ENCODE data around the gene PKLR.
A peak's percentile ranks its signal among the peaks of the same experiment; 100 is the strongest.

PKLR gene

GRCh38 chr1:155260276-155260675 lies 41.0 kb downstream of the PKLR start:
- no peak for ATAC-seq (ENCODE audit: insufficient read depth, low read depth)
- H2AFZ ChIP-seq (ENCODE audit: low read depth, low read length) = no peak overlapping the region
- H3K79me2 ChIP-seq (ENCODE audit: insufficient read depth, low read length) = peaks cover 21% of the 10 kb centered on the region

DNA sequence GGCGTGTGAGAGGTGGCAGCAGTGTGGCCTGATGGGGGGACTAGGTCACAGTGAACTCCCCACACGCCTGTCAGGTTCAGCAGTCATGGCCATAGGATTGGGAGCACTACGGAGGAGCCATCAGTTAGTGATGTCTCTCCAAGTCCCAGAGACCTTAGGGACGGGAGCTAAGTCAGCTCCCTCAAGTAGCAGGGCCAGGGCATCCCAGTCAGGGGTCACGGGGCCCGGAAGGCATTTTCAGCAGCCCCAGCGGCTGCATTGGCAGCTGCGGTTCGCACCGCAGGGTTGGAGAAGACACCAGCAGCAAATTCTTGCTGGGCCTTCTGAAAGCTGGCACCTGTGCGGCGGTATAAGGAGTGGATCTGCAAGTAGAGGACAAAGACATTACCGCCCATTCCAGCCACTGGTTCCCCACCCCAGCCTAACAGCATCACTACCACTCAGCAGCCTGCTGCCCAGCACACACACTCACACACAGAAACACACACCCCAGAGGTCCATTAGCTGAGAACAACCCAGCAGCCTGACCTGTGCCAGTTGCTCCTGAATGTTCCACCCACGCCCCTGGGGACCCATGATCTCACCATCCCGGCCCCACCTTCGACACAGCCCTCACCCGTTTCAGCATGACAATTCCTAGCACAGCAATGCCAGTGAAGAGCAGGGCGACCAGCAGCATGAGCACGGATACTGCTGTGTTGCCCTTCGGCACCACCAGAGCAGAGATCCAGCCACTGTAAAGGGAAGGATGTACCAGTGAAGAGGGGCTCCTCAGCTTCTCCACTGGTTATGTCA lies 45.0 kb downstream of the PKLR start:
- Histone ChIP-seq H3K36me3 (ENCODE audit: insufficient read depth, low read length) (peaks cover 28% of the 10 kb centered on the region), H3K27ac (ENCODE audit: low read length) (no peak overlapping the region), H2AFZ (ENCODE audit: low read depth, low read length) (no peak overlapping the region), H3K9me3 (ENCODE audit: insufficient read depth, low read length, severe bottlenecking) (no peaks in the 10 kb centered on the region), H4K20me1 (ENCODE audit: insufficient read depth, low read length) (peaks cover 8% of the 10 kb centered on the region; the same call in 1 of the 2 replicates), H3K4me3 (ENCODE audit: low read depth in 1 of 2, low read length in 2 of 2) (peak overlapping the region in 1 of 2 experiments; percentile 60; a peak in 1 of 4 replicates), H3K27me3 (ENCODE audit: insufficient read depth, low read length, poor library complexity) (no peaks in the 10 kb centered on the region), H3K4me2 (ENCODE audit: insufficient read depth, low read length) (peak overlapping the region; percentile 85), H3K79me2 (ENCODE audit: insufficient read depth, low read length) (peaks cover 33% of the 10 kb centered on the region), H3K4me1 (ENCODE audit: insufficient read depth, low read length) (peaks cover 46% of the 10 kb centered on the region), H3K9ac (ENCODE audit: low read depth, low read length) (peak overlapping the region; percentile 66; the same call in 1 of the 2 replicates)
- TF ChIP-seq EZH2 (IDR thresholded peaks at IDR 0.05; ENCODE audit: borderline replicate concordance, low read depth, low read length, severe bottlenecking) (no peak), CTCF (IDR thresholded peaks at IDR 0.05; ENCODE audit: borderline replicate concordance, extremely low read depth, low read length, poor library complexity, severe bottlenecking) (no peak)
- no peak for ATAC-seq (ENCODE audit: insufficient read depth, low read depth)
- DNase-seq = no peak

More at GRCh38 chr1:155260276-155260675, 41.0 kb downstream of the PKLR start:
- Histone ChIP-seq H3K9ac (ENCODE audit: low read depth, low read length) (no peak overlapping the region), H3K4me3 (ENCODE audit: low read depth in 1 of 2, low read length in 2 of 2) (no peak overlapping the region; a peak in 1 of 4 replicates), H3K36me3 (ENCODE audit: insufficient read depth, low read length) (peaks cover 52% of the 10 kb centered on the region), H3K4me2 (ENCODE audit: insufficient read depth, low read length) (peak overlapping the region; percentile 94), H3K4me1 (ENCODE audit: insufficient read depth, low read length) (peaks cover 35% of the 10 kb centered on the region), H4K20me1 (ENCODE audit: insufficient read depth, low read length) (peaks cover 11% of the 10 kb centered on the region; the same call in 1 of the 2 replicates), H3K27ac (ENCODE audit: low read length) (peak overlapping the region; percentile 3; the same call in 1 of the 2 replicates), H3K9me3 (ENCODE audit: insufficient read depth, low read length, severe bottlenecking) (no peaks in the 10 kb centered on the region), H3K27me3 (ENCODE audit: insufficient read depth, low read length, poor library complexity) (no peaks in the 10 kb centered on the region)
- TF ChIP-seq EZH2 (IDR thresholded peaks at IDR 0.05; ENCODE audit: borderline replicate concordance, low read depth, low read length, severe bottlenecking) (no peak), CTCF (IDR thresholded peaks at IDR 0.05; ENCODE audit: borderline replicate concordance, extremely low read depth, low read length, poor library complexity, severe bottlenecking) (no peak)
- DNase-seq = no peak

- Histone ChIP-seq H3K27me3 (ENCODE audit: insufficient read depth, low read length, poor library complexity) (no peaks in the 10 kb centered on the region), H3K36me3 (ENCODE audit: insufficient read depth, low read length) (peaks cover 22% of the 10 kb centered on the region), H3K4me3 (ENCODE audit: low read depth in 1 of 2, low read length in 2 of 2) (peak within 1 kb of the TSS; percentile 49 to 60), H2AFZ (ENCODE audit: low read depth, low read length) (peak within 1 kb of the TSS; percentile 61), H3K4me1 (ENCODE audit: insufficient read depth, low read length) (peaks cover 46% of the 10 kb centered on the region), H3K9ac (ENCODE audit: low read depth, low read length) (peak within 1 kb of the TSS; percentile 66), H4K20me1 (ENCODE audit: insufficient read depth, low read length) (peaks cover 3% of the 10 kb centered on the region; the same call in 1 of the 2 replicates), H3K27ac (ENCODE audit: low read length) (peak within 1 kb of the TSS; percentile 67), H3K9me3 (ENCODE audit: insufficient read depth, low read length, severe bottlenecking) (no peaks in the 10 kb centered on the region), H3K79me2 (ENCODE audit: insufficient read depth, low read length) (peaks cover 24% of the 10 kb centered on the region), H3K4me2 (ENCODE audit: insufficient read depth, low read length) (peak within 1 kb of the TSS; percentile 85)
- DNase-seq (peak; percentile 90), ATAC-seq (ENCODE audit: insufficient read depth, low read depth) (peak; percentile 78)
- TF ChIP-seq EZH2 (IDR thresholded peaks at IDR 0.05; ENCODE audit: borderline replicate concordance, low read depth, low read length, severe bottlenecking) (no peak), CTCF (IDR thresholded peaks at IDR 0.05; ENCODE audit: borderline replicate concordance, extremely low read depth, low read length, poor library complexity, severe bottlenecking) (no peak)
These were observed 45.8 kb downstream of the PKLR start, which contains the start of gene ENTREP3 for GRCh38 chr1:155255243-155256007. ENTREP3 (minus strand) TSS chr1:155255483; CDS start chr1:155254877, 606 bp downstream.

All from DND-41 (cell line).